ENCODE data around the gene MISP3. TPM values are rescaled to one million over a fixed set of nuclear protein-coding genes. Genes with fewer than 3 reads are reported as not detected.
"Not testable (repeated sequence)": the region's sequence is repeated elsewhere in the genome, so short reads cannot be mapped to it uniquely, and the experiment has no call there.

Gene MISP3
- 10 to 100 TPM; 13.0 to 60.4 (median 22.9) TPM for polyA plus RNA-seq
- long read RNA-seq, donor 1: 0 reads
- long read RNA-seq, donor 2, partial matches to known transcripts: 0 of 4 reads
- long read RNA-seq, donor 2, other reads (novel, unspliced or antisense): 0 of 4 reads
- long read RNA-seq, donor 3, partial matches to known transcripts: 0 of 4 reads
- long read RNA-seq, donor 3, other reads (novel, unspliced or antisense): 0 of 4 reads
- long read RNA-seq, donor 4: 0 reads
- long read RNA-seq, donor 5, partial matches to known transcripts: 0 of 3 reads
- long read RNA-seq, donor 5, other reads (novel, unspliced or antisense): 0 of 3 reads
- long read RNA-seq, donor 6, transcript MISP3-204 (1 exons, 2,187 nt): major isoform, 8 of 9 reads
- long read RNA-seq, donor 6, partial matches to known transcripts: 0 of 9 reads
- long read RNA-seq, donor 6, other reads (novel, unspliced or antisense): 0 of 9 reads
- long read RNA-seq, donor 7, partial matches to known transcripts: 0 of 2 reads
- long read RNA-seq, donor 7, other reads (novel, unspliced or antisense): 0 of 2 reads
- long read RNA-seq, donor 8: 0 reads
- long read RNA-seq, donor 9: 0 reads
- long read RNA-seq, donor 10, transcript MISP3-204 (1 exons, 2,187 nt): major isoform, 11 of 14 reads
- long read RNA-seq, donor 10, partial matches to known transcripts: 0 of 14 reads
- long read RNA-seq, donor 10, other reads (novel, unspliced or antisense): 0 of 14 reads

- Histone ChIP-seq H3K27me3 (ENCODE audit: control insufficient read depth in 3 of 3, insufficient read depth in 3 of 3, low read length in 3 of 3) (no peaks in the 10 kb centered on the region), H3K27ac (ENCODE audit: low read depth in 1 of 3, low read length in 2 of 3) (peak within 1 kb of the TSS; percentile 95 to 99 (median 98)), H3K4me1 (ENCODE audit: control insufficient read depth in 3 of 3, insufficient read depth in 2 of 3, low read depth in 1 of 3, low read length in 2 of 3) (peaks cover 0 to 17% (median 0%) of the 10 kb centered on the region in 3 donors), H3K4me3 (ENCODE audit: low read depth in 1 of 3, low read length in 3 of 3) (peak within 1 kb of the TSS; percentile 63 to 94 (median 69)), H3K9me3 (ENCODE audit: control insufficient read depth in 2 of 2, insufficient read depth in 1 of 2, low read depth in 1 of 2, low read length in 1 of 2) (no peaks in the 10 kb centered on the region), H3K36me3 (ENCODE audit: control insufficient read depth in 3 of 3, insufficient read depth in 2 of 3, low read depth in 1 of 3, low read length in 3 of 3) (no peaks in the 10 kb centered on the region)
- peak; percentile 89 to 91 for DNase-seq
- no peak for FAIRE-seq
- 0 to 1% (median 1%) methylated on average over 44 to 51 of the region's 51 CpGs for WGBS, 3 donors
These were observed at the start of gene MISP3 for GRCh38 chr19:14072535-14073260. MISP3 (plus strand) TSS chr19:14072786; CDS start chr19:14073310, 524 bp downstream.

- H3K4me1 ChIP-seq (ENCODE audit: control insufficient read depth in 3 of 3, insufficient read depth in 2 of 3, low read depth in 1 of 3, low read length in 2 of 3): peaks cover 0 to 9% (median 0%) of the 10 kb centered on the region in 3 donors
- peak; percentile 82 to 88 for DNase-seq
- 51 to 56% (median 52%) methylated on average over 9 of the region's 9 CpGs for WGBS, 3 donors
- no peak for FAIRE-seq
- peak overlapping the region in 1 of 3 donors; percentile 80 for H3K27ac ChIP-seq (ENCODE audit: low read depth in 1 of 3, low read length in 2 of 3)
- peaks cover 0 to 8% (median 0%) of the 10 kb centered on the region in 3 donors for H3K27me3 ChIP-seq (ENCODE audit: control insufficient read depth in 3 of 3, insufficient read depth in 3 of 3, low read length in 3 of 3)
- H3K9me3 ChIP-seq (ENCODE audit: control insufficient read depth in 2 of 2, insufficient read depth in 1 of 2, low read depth in 1 of 2, low read length in 1 of 2): no peaks in the 10 kb centered on the region
- no peak overlapping the region for H3K4me3 ChIP-seq (ENCODE audit: low read depth in 1 of 3, low read length in 3 of 3)
- no peaks in the 10 kb centered on the region for H3K36me3 ChIP-seq (ENCODE audit: control insufficient read depth in 3 of 3, insufficient read depth in 2 of 3, low read depth in 1 of 3, low read length in 3 of 3)
These were observed 49.0 kb upstream of the MISP3 start for GRCh38 chr19:14023404-14024235.

GRCh38 chr19:14026652-14027192, 45.9 kb upstream of the MISP3 start:
- 90 to 93% (median 91%) methylated on average over 5 of the region's 5 CpGs for WGBS, 3 donors
- not testable (repeated sequence) for H3K27ac ChIP-seq (ENCODE audit: low read depth in 1 of 3, low read length in 2 of 3); DNase-seq; H3K4me1 ChIP-seq (ENCODE audit: control insufficient read depth in 3 of 3, insufficient read depth in 2 of 3, low read depth in 1 of 3, low read length in 2 of 3); FAIRE-seq; H3K36me3 ChIP-seq (ENCODE audit: control insufficient read depth in 3 of 3, insufficient read depth in 2 of 3, low read depth in 1 of 3, low read length in 3 of 3); H3K4me3 ChIP-seq (ENCODE audit: low read depth in 1 of 3, low read length in 3 of 3); H3K9me3 ChIP-seq (ENCODE audit: control insufficient read depth in 2 of 2, insufficient read depth in 1 of 2, low read depth in 1 of 2, low read length in 1 of 2)
- H3K27me3 ChIP-seq (ENCODE audit: control insufficient read depth in 3 of 3, insufficient read depth in 3 of 3, low read length in 3 of 3): peaks cover 0 to 13% (median 0%) of the 10 kb centered on the region in 3 donors

- Histone ChIP-seq H3K27ac (ENCODE audit: low read depth in 1 of 3, low read length in 2 of 3) (no peak within 1 kb of the TSS), H3K9me3 (ENCODE audit: control insufficient read depth in 2 of 2, insufficient read depth in 1 of 2, low read depth in 1 of 2, low read length in 1 of 2) (no peaks in the 10 kb centered on the region), H3K4me3 (ENCODE audit: low read depth in 1 of 3, low read length in 3 of 3) (no peak within 1 kb of the TSS), H3K27me3 (ENCODE audit: control insufficient read depth in 3 of 3, insufficient read depth in 3 of 3, low read length in 3 of 3) (peaks cover 0 to 13% (median 0%) of the 10 kb centered on the region in 3 donors), H3K36me3 (ENCODE audit: control insufficient read depth in 3 of 3, insufficient read depth in 2 of 3, low read depth in 1 of 3, low read length in 3 of 3) (no peaks in the 10 kb centered on the region), H3K4me1 (ENCODE audit: control insufficient read depth in 3 of 3, insufficient read depth in 2 of 3, low read depth in 1 of 3, low read length in 2 of 3) (peaks cover 0 to 10% (median 0%) of the 10 kb centered on the region in 3 donors)
- DNase-seq (no peak), FAIRE-seq (no peak)
- WGBS, 3 donors: 71 to 77% (median 76%) methylated on average over 24 of the region's 24 CpGs
These were observed 44.6 kb upstream of the MISP3 start, which contains the start of gene RLN3 for GRCh38 chr19:14027856-14028450. RLN3 (plus strand) TSS chr19:14028148; CDS start chr19:14028205, 57 bp downstream.

GRCh38 chr19:14028901-14029300, 43.7 kb upstream of the MISP3 start:
- no peak overlapping the region for H3K27ac ChIP-seq (ENCODE audit: low read depth in 1 of 3, low read length in 2 of 3)
- H3K9me3 ChIP-seq (ENCODE audit: control insufficient read depth in 2 of 2, insufficient read depth in 1 of 2, low read depth in 1 of 2, low read length in 1 of 2): no peaks in the 10 kb centered on the region
- no peak overlapping the region for H3K4me3 ChIP-seq (ENCODE audit: low read depth in 1 of 3, low read length in 3 of 3)
- WGBS, 3 donors: 56 to 71% (median 58%) methylated on average over 4 of the region's 4 CpGs
- DNase-seq (no peak), FAIRE-seq (no peak)
- peaks cover 0 to 13% (median 0%) of the 10 kb centered on the region in 3 donors for H3K27me3 ChIP-seq (ENCODE audit: control insufficient read depth in 3 of 3, insufficient read depth in 3 of 3, low read length in 3 of 3)
- peaks cover 0 to 6% (median 0%) of the 10 kb centered on the region in 3 donors for H3K4me1 ChIP-seq (ENCODE audit: control insufficient read depth in 3 of 3, insufficient read depth in 2 of 3, low read depth in 1 of 3, low read length in 2 of 3)
- no peaks in the 10 kb centered on the region for H3K36me3 ChIP-seq (ENCODE audit: control insufficient read depth in 3 of 3, insufficient read depth in 2 of 3, low read depth in 1 of 3, low read length in 3 of 3)

- peaks cover 0 to 4% (median 0%) of the 10 kb centered on the region in 3 donors for H3K4me1 ChIP-seq (ENCODE audit: control insufficient read depth in 3 of 3, insufficient read depth in 2 of 3, low read depth in 1 of 3, low read length in 2 of 3)
- WGBS, 3 donors: 21 to 29% (median 21%) methylated on average over 14 to 20 of the region's 20 CpGs
- H3K27ac ChIP-seq (ENCODE audit: low read depth in 1 of 3, low read length in 2 of 3): peak overlapping the region in 1 of 3 donors; percentile 78
- no peak for FAIRE-seq
- no peak for DNase-seq
- H3K36me3 ChIP-seq (ENCODE audit: control insufficient read depth in 3 of 3, insufficient read depth in 2 of 3, low read depth in 1 of 3, low read length in 3 of 3): no peaks in the 10 kb centered on the region
- peak overlapping the region; percentile 65 to 69 (median 67) for H3K4me3 ChIP-seq (ENCODE audit: low read depth in 1 of 3, low read length in 3 of 3)
- peaks cover 0 to 13% (median 0%) of the 10 kb centered on the region in 3 donors for H3K27me3 ChIP-seq (ENCODE audit: control insufficient read depth in 3 of 3, insufficient read depth in 3 of 3, low read length in 3 of 3)
- no peaks in the 10 kb centered on the region for H3K9me3 ChIP-seq (ENCODE audit: control insufficient read depth in 2 of 2, insufficient read depth in 1 of 2, low read depth in 1 of 2, low read length in 1 of 2)
These were observed 41.4 kb upstream of the MISP3 start for GRCh38 chr19:14030997-14031718.
